Panc1 (cell line): ENCODE measurements around the gene RBMS1. TPM values are rescaled to one million over a fixed set of nuclear protein-coding genes. Genes with fewer than 3 reads are reported as not detected.

Experiments
- ATAC-seq: fragments of 200-7000 bp; cut with Tn5 transposase; 2 replicates; pipeline ENCODE4 v1.9.1; 2020; ENCODE audit warnings: mild to moderate bottlenecking, moderate library complexity
- BruUV-seq: library from RNA; stranded (reverse); fragments of 400-500 nt; replicated peaks from 2 replicates; lab custom pipeline; 2021; lab: Mats Ljungman, UMichigan
- CTCF ChIA-PET: fragments of 300-600 bp; sonication (Branson Sonifier 250); formaldehyde crosslinking; loops from one replicate; lab custom pipeline; 2022; ENCODE audit warnings: antibody characterized with exemption; lab: Charles Lee
- POLR2A ChIA-PET: fragments of 300-600 bp; sonication (Branson Sonifier 250); formaldehyde crosslinking; loops from one replicate; lab custom pipeline; 2022; ENCODE audit warnings: antibody characterized with exemption; lab: Charles Lee
- DNase-seq: peaks from one replicate; pipeline ENCODE4 v3.0.0-alpha.2; 2010; ENCODE audit warnings: low read depth, low spot score
- H3K27ac ChIP-seq: 2 replicates; pipeline ENCODE4 v1.5.1; 2011; ENCODE audit warnings: mild to moderate bottlenecking, low read length, inconsistent platforms
- H3K27me3 ChIP-seq: fragments of 200-500 bp; sonication (Bioruptor generic); 2 replicates; pipeline ENCODE4 v1.6.0; 2014; ENCODE audit warnings: low read length, inconsistent platforms; ENCODE audit not compliant: control insufficient read depth, insufficient read depth
- H3K36me3 ChIP-seq: fragments of 200-500 bp; sonication (Bioruptor generic); 2 replicates; pipeline ENCODE4 v1.5.1; 2014; ENCODE audit warnings: inconsistent platforms, mild to moderate bottlenecking, low read length, moderate library complexity; ENCODE audit not compliant: control insufficient read depth, insufficient read depth
- H3K4me1 ChIP-seq: 2 replicates; pipeline ENCODE4 v1.5.1; 2011; ENCODE audit warnings: inconsistent platforms, mild to moderate bottlenecking, low read length, moderate library complexity; ENCODE audit not compliant: control insufficient read depth, insufficient read depth
- H3K4me3 ChIP-seq, 2 experiments: 2 replicates each; pipeline ENCODE4 v1.5.1; 2011 to 2012; ENCODE audit warnings: low read depth in 2 of 2, low read length in 2 of 2, mild to moderate bottlenecking in 2 of 2, inconsistent platforms in 1 of 2, moderate library complexity in 1 of 2
- H3K9me3 ChIP-seq: fragments of 200-500 bp; sonication (Bioruptor generic); 2 replicates; pipeline ENCODE4 v1.5.1; 2014; ENCODE audit warnings: low read depth, mild to moderate bottlenecking, inconsistent platforms, low read length, moderate library complexity; ENCODE audit not compliant: control insufficient read depth, insufficient read depth
- CTCF ChIP-seq: fragments of 450-650 bp; IDR thresholded peaks from 2 replicates; pipeline ENCODE4 v1.5.1; 2017; ENCODE audit warnings: mild to moderate bottlenecking
- POLR2AphosphoS5 ChIP-seq: IDR thresholded peaks from 2 replicates; pipeline ENCODE4 v1.6.1; 2012; ENCODE audit warnings: mild to moderate bottlenecking, low read depth, low read length, moderate library complexity
- REST ChIP-seq, 2 experiments: IDR thresholded peaks; 2 replicates each; pipeline ENCODE4 v1.6.1; 2011 to 2012; ENCODE audit warnings: low read depth in 2 of 2, control low read depth in 1 of 2, low read length in 1 of 2, mild to moderate bottlenecking in 1 of 2, moderate library complexity in 1 of 2; ENCODE audit not compliant: insufficient read depth in 1 of 2
- SIN3A ChIP-seq: IDR thresholded peaks from 2 replicates; pipeline ENCODE4 v1.6.1; 2012; ENCODE audit warnings: low read depth, mild to moderate bottlenecking, low read length, moderate library complexity, borderline replicate concordance; ENCODE audit not compliant: insufficient read depth
- TCF7L2 ChIP-seq: IDR thresholded peaks from 2 replicates; pipeline ENCODE4 v1.6.1; 2011; ENCODE audit warnings: mild to moderate bottlenecking, low read depth, low read length, inconsistent platforms
- in situ Hi-C: cut with HindIII; loops from 2 replicates; pipeline ENCODE4 v1.10.0; 2016; ENCODE audit warnings: low sequenced_read_pairs, low pct_unique_long_range_greater_than_20kb
- intact Hi-C: fragments of 100-400 bp; cut with micrococcal nuclease; formaldehyde crosslinking; loops from one replicate; pipeline ENCODE4 v1.10.0; 2022; ENCODE audit not compliant: unreplicated experiment
- total RNA-seq: library from RNA; stranded (reverse); gene quantifications from one replicate; pipeline ENCODE4 v1.2.1, GENCODE V29; 2021; ENCODE audit not compliant: unreplicated experiment

Gene RBMS1
- total RNA-seq, 1 experiment from 2014 or later, result 67.0 TPM

GRCh38 chr2:160397530-160397865, 96.1 kb downstream of the RBMS1 start:
- no TSS peak for BruUV-seq
- Histone ChIP-seq H3K27ac (no peak overlapping the region), H3K9me3 (no peaks in the 10 kb centered on the region), H3K4me3 (no peak overlapping the region), H3K4me1 (peaks cover 8% of the 10 kb centered on the region), H3K27me3 (no peaks in the 10 kb centered on the region), H3K36me3 (no peaks in the 10 kb centered on the region)
- ChIA-PET POLR2A (no interaction called here), CTCF (no interaction called here)
- intact Hi-C loops, result no loop called here
- DNase-seq (no peak), ATAC-seq (no peak)
- TF ChIP-seq POLR2AphosphoS5 (no peak), CTCF (no peak), TCF7L2 (no peak), REST (IDR thresholded peaks at IDR 0.05; ENCODE audit: insufficient read depth in 1 of 2, low read depth in 2 of 2, low read length in 1 of 2) (no peak), SIN3A (no peak)
- in situ Hi-C loops, result no loop called here

GRCh38 chr2:160394153-160394552, 99.5 kb downstream of the RBMS1 start:
- Histone ChIP-seq H3K27ac (no peak overlapping the region), H3K9me3 (no peaks in the 10 kb centered on the region), H3K4me1 (no peaks in the 10 kb centered on the region), H3K27me3 (no peaks in the 10 kb centered on the region), H3K36me3 (no peaks in the 10 kb centered on the region), H3K4me3 (no peak overlapping the region)
- BruUV-seq, result no TSS peak
- DNase-seq (no peak), ATAC-seq (no peak)
- CTCF ChIA-PET, result interaction anchor here (0.7 kb wide), 2 partner anchors 19 to 23 kb away, joined by 5 to 6 read pairs; no protein-coding TSS in a partner anchor
- no peak for TF ChIP-seq TCF7L2
- no peak for TF ChIP-seq REST (IDR thresholded peaks at IDR 0.05; ENCODE audit: insufficient read depth in 1 of 2, low read depth in 2 of 2, low read length in 1 of 2)
- TF ChIP-seq SIN3A, result no peak
- TF ChIP-seq CTCF, result no peak
- TF ChIP-seq POLR2AphosphoS5, result no peak
- in situ Hi-C loops, result no loop called here
- intact Hi-C loops, result no loop called here
- POLR2A ChIA-PET, result interaction anchor here (0.6 kb wide), 1 partner anchor 64 kb away, joined by 5 read pairs; no protein-coding TSS in a partner anchor
